Anterior cingulate cortex (tissue), 58 donors: ENCODE data around the gene PRXL2B.
"Not testable (repeated sequence)": the region's sequence is repeated elsewhere in the genome, so short reads cannot be mapped to it uniquely, and the experiment has no call there.

Experiments used
- DNase-seq, 58 donors: peaks; one replicate each; lab custom pipeline; 2025; lab: John Stamatoyannopoulos, UW

Gene PRXL2B

DNA sequence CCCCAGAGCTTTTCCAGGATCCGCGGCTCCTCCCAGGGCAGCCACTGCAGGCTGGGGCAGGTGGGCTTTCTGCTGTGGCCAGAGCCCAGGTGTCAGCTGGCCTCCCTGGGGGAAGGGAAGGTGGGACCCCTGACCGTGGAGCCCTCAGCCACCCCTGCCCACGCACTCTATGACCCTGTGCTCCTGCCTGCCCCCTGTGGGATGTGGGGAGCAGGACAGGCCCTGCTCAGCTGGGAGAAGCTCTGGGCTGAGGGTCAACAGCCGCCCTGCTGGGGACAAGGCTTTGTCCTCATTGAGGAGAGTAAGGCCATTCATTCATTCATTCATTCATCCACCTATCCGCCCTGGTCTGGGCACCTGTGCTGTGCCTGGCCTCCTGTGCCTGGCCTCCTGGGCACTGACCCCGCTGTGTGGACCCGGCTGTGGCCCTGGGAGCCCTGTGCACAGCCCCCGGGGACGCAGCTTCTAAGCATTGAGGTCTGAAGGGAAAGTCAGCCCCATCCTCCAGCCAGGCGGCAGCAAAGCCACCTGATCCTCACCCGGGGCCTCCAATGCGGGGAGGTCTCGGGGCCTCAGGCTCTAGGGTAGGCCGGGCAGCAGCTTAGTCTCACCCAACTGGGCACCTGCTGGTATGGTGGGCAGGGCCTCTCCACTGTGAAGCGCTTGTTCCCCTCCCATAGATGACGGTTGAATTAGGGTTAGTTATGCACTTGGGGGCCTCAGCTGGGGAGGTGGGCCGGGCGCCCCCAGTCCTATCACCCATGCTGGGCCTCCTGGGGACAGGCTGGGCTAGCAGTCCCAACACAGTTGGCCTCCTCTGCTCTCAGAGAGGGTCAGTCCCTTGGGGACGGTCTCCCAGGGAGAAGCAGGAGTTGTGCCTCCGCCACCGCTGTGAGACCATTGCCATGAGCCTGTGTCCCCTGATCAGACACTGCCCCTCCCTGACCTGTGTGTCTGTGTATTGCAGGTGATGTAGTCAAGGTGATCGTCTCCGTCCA lies 24.4 kb upstream of the PRXL2B start:
- no peak for DNase-seq

GRCh38 chr1:2563205-2563604 lies 23.4 kb upstream of the PRXL2B start:
- no peak for DNase-seq

- DNase-seq: no peak
Measured at GRCh38 chr1:2564006-2564814, 22.4 kb upstream of the PRXL2B start.

DNA sequence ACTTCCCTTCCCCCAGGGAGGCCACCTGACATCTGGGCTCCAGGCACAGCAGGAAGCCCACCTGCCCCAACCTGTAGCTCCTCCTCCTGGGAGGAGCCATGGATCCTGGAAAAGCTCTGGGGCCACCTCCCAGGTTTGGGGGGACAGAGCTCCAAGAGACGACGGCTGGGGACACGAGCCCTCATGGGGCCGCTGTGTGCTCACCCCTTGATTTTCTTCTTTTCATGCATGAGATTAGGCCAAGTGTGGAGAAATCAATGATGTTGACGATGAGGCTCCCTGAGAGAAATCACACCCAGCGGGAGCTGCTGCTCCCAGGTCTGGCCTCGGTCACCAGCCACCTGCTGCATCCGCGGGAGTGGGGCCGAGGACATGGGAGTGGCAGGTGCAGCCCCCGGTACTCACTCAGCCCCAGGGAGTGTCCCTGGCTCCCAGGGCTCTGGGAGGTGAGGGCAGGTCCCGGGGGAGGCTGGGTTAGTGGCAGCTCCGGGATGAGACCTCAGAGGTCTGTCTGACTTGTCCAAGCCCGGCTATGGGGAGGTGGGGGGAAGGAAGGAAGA lies 21.7 kb upstream of the PRXL2B start:
- no peak for DNase-seq

DNA sequence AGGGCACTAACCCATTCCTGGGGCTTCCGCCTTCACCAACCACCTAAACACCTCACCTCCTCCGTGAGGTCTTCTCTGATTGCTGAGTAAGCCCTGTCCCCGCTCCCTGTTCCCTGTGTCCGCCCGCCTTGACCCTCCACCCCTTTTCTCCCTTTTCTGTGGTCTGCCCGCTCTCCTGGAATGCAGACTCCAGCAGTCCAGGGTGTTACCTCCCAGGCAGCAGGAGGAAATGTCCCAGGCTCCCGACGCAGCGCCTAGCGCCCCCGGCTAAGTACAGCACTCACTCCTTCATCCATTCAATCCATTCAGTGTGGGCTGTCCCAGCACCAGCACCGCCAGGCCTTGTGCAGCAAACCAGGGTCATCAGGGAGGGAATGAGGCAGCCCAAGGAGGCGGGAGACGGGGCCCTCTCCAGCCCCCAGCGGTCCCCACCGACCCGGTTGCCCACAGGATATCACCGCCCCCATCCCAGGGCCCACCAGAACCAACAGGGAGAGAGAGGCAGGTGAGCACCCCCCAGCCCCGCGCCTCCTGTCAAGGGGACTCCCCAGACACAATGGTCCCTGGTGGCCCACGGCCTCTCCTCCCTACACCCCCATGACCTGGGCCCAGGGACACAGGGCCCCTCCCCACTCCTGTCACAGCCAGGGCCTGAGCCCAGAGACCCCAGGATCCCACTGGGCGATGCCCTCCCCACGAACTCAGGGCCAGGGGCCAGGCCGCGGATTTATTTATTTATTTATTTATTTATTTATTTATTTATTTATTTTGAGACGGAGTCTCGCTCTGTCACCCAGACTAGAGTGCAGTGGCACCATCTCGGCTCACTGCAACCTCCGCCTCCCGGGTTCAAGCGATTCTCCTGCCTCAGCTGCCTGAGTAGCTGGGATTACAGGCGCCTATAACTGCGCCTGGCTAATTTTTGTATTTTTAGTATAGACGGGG lies 20.2 kb upstream of the PRXL2B start:
- no peak for DNase-seq

DNA sequence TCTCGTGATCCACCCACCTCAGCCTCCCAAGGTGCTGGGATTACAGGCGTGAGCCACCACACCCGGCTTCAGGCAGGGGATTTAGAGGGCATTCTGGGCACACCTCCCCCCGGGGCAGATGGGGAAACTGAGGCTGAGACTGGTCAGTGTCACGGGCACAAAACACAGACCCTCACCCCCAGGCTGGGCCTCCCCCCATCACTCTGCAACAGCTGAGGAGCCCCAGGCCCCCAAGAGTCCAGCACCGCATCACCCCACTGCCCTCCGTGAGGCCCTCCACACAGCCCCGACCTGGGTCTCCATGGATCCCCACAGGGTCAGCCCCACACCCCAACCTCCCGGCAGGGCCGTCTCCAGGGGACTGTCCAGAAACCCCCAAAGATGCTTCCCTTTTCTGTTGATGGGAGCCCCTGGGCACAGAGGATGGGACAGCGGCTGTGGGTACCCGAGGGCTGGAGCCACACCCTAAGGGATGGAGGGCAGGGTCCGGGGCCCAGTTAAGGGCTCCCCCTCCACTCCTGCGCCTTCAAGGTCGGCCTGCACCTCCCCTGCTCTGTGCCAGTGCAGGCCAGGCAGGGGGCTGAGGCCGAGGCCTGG lies 19.4 kb upstream of the PRXL2B start:
- no peak for DNase-seq

DNA sequence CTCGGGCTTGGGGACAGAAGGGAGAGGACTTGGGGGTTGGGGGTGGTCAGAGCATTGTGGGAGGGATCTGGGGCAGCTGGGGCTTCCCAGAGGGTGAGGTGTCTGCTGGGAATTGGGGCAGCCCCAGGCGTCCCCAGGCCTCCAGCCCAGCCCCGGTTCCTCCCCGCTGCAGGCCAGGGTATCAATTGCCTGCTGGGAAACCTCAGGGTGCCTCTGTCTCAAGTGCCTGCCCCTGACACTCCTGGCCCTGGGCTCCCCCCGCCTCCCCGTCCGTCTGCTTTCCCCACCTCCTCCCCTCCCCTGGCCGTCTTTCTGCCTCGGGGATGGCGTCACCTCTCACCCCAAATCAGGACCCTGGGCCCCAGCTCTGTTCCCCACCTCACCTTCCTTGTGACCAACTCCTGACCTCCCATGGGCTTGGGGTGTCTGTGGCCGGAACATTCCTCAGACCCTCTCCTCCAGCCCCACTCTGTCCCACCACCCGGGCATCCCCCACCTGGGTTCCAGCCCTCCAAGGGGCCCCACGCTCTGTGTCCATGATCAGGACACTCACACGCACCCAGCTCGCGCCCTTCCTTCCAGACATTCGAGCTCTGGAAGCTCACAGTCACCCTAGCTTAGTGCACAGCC lies 18.3 kb upstream of the PRXL2B start:
- DNase-seq: not testable (repeated sequence)

DNA sequence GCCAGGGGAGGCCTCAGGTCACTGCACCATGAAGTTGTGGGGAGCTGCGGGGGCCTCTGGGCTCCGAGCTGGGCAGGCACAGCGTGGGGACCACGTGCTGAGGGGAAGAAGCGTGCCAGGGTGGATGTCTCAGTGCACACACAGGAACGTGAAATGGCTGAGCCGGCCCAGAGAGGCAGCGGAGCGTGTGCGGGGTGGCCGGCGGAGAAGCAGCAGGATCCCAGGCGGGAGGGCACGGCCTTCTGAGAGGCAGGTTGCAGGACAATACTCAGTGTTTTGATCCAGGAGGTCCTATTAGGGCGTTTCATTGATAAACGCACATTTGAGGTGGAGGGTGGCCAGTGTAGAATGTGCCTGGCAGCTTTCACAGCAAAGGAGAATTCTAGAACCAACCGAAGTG lies 17.5 kb upstream of the PRXL2B start:
- DNase-seq: no peak

- DNase-seq: not testable (repeated sequence)
Measured at GRCh38 chr1:2569703-2570102, 16.9 kb upstream of the PRXL2B start.

DNA sequence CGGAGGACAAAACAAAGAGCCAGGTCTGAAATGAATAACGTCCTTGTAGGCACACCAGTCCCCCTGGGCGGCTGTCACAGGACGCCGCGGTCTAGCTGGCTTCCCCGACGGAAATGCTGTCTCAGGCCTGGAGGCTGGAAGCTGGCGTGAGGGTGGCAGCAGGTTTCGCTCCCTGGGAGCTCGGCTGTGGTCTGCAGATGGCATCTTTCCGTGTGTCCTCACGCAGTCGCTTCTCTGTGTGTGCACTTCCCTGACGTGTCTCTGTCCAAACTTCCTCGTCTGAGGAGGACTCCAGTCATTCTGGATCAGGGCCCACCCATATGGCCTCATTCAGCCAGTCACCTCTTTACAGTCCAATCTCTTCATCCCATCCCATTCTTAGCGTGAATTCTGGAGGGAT lies 16.2 kb upstream of the PRXL2B start:
- DNase-seq: no peak

DNA sequence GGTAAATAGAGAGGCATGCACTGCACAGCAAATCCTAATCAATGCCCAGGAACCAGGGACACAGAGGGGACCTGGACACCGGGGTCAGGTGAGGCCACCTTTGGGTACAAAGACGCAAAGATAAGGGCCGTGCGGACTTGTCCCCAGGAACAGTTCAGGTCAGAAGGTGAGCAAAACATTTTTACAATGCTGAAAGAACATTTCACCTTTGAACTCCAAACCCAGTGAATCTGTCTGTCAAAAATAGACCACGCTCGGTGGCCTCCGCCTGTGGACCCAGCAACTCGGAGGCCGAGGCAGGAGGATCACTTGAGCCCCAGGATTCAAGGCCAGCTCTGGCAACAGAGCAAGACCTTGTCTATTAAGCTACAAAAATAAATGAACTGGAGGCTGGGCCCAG lies 15.2 kb upstream of the PRXL2B start:
- no peak for DNase-seq

DNA sequence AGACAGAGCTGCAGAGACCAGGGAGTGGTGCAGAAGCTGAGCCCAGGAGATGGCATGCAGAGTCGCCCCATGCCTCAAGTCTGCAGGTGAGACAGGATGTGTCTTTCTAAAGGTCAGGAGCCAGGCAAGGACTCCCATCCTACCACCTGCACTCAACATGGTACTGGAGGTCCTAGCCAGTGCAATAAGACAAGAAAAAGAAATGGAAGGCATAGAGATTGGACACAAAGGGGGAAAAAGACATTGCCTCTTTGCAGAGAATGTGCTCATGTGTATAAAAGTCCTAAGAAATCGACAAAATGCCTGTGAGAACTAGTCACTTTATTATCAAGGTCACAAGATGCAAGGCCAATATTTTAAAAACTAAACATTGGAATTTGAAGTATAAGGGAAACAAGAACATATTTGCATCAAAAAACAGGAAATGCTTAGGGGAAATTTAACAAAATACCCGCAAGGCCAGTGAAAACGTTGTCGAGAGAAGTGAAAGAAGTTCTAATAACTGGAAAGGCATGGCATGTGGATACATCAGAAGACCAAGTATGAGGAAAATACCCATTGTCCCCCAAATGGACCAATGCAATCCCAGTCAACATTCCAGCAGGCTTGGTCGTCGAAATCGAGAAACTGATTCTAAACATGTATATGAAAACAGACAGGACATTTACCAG lies 13.2 kb upstream of the PRXL2B start:
- DNase-seq: no peak

DNA sequence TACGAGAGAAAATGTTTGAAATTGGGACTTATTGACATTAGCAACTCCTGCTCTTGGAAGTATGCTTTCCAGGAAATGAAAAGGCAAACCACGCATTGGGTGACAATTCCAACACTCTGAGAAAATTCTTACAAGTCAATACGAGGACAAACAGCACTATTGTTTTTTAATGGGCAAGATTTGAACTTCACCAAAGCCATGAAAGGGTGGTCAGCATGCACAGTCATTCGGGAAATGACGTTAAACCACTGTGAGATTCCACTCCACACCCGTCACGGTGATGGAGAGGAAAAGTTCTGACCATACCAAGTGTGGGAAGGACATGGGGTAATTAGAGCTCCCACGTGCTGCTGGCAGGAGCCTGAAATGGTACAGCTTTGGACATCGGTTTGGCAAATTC lies 12.2 kb upstream of the PRXL2B start:
- DNase-seq: no peak

- no peak for DNase-seq
Measured at GRCh38 chr1:2575801-2576663, 10.5 kb upstream of the PRXL2B start.

- not testable (repeated sequence) for DNase-seq
Measured at GRCh38 chr1:2577565-2578075, 9.0 kb upstream of the PRXL2B start.

- no peak for DNase-seq
Measured at GRCh38 chr1:2578758-2579118, 7.8 kb upstream of the PRXL2B start.

GRCh38 chr1:2580691-2581090 lies 5.9 kb upstream of the PRXL2B start:
- no peak for DNase-seq
